Neural cell (in vitro differentiated cells): Measurements from ENCODE around the gene TFR2.

ENCODE experiments used
- CTCF ChIP-seq: fragments of 450-650 bp; IDR thresholded peaks from 2 replicates; pipeline ENCODE4 v1.5.1; 2014; ENCODE audit warnings: antibody characterized with exemption, mild to moderate bottlenecking, moderate library complexity; ENCODE audit not compliant: poor library complexity, severe bottlenecking
- EP300 ChIP-seq: fragments of 450-650 bp; conservative IDR thresholded peaks from 2 replicates; pipeline ENCODE4 v1.6.1; 2014; ENCODE audit warnings: antibody characterized with exemption, mild to moderate bottlenecking, moderate library complexity; ENCODE audit not compliant: poor library complexity, severe bottlenecking
- EZH2 ChIP-seq: fragments of 200-600, 300-800 bp; shearing (Covaris generic), sonication (generic); IDR thresholded peaks from 2 replicates; pipeline ENCODE4 v1.6.1; 2014; ENCODE audit warnings: antibody characterized with exemption, low read length, borderline replicate concordance, mild to moderate bottlenecking; ENCODE audit not compliant: insufficient read depth, poor library complexity, severe bottlenecking
- MXI1 ChIP-seq: fragments of 450-650 bp; conservative IDR thresholded peaks from 2 replicates; pipeline ENCODE4 v1.6.1; 2014; ENCODE audit warnings: antibody characterized with exemption, mild to moderate bottlenecking; ENCODE audit not compliant: poor library complexity, severe bottlenecking
- POLR2AphosphoS5 ChIP-seq: IDR thresholded peaks from 2 replicates; pipeline ENCODE4 v1.6.1; 2012
- RAD21 ChIP-seq: fragments of 450-650 bp; conservative IDR thresholded peaks from 2 replicates; pipeline ENCODE4 v1.6.1; 2014; ENCODE audit warnings: antibody characterized with exemption, mild to moderate bottlenecking, moderate library complexity
- REST ChIP-seq: IDR thresholded peaks from 2 replicates; pipeline ENCODE4 v1.6.1; 2012; ENCODE audit warnings: borderline replicate concordance
- SMC3 ChIP-seq: fragments of 450-650 bp; conservative IDR thresholded peaks from 2 replicates; pipeline ENCODE4 v1.6.1; 2014; ENCODE audit warnings: antibody characterized with exemption, mild to moderate bottlenecking, moderate library complexity; ENCODE audit not compliant: poor library complexity
- TAF1 ChIP-seq: IDR thresholded peaks from 2 replicates; pipeline ENCODE4 v1.6.1; 2012; ENCODE audit warnings: low read depth

GRCh38 chr7:100684534-100685042, 43.2 kb upstream of the TFR2 start:
- no peak for TF ChIP-seq EZH2
- TF ChIP-seq EP300, result no peak
- TF ChIP-seq POLR2AphosphoS5, result no peak
- TF ChIP-seq CTCF, result no peak
- no peak for TF ChIP-seq REST
- TF ChIP-seq RAD21, result no peak
- no peak for TF ChIP-seq TAF1
- TF ChIP-seq SMC3, result no peak
- TF ChIP-seq MXI1, result no peak
